Activated CD4-positive, alpha-beta T cell treated with anti-CD3 and anti-CD28 coated beads for 48 hours (primary cell): Measurements from ENCODE around the gene APOL4.

Experiments used
- DNase-seq: peaks from one replicate; pipeline ENCODE4 v3.0.0-alpha.2; 2020

APOL4 gene

GRCh38 chr22:36151006-36151595, 50.5 kb downstream of the APOL4 start:
- DNase-seq, result no peak

- DNase-seq, result no peak
Observed at GRCh38 chr22:36149441-36149840, 52.2 kb downstream of the APOL4 start.

- DNase-seq, result no peak
Observed at GRCh38 chr22:36148411-36148810, 53.2 kb downstream of the APOL4 start.

GRCh38 chr22:36147196-36147791, 54.3 kb downstream of the APOL4 start:
- DNase-seq, result no peak

- DNase-seq, result no peak
Observed at GRCh38 chr22:36145881-36146280, 55.7 kb downstream of the APOL4 start.

GRCh38 chr22:36144886-36145541, 56.6 kb downstream of the APOL4 start:
- DNase-seq, result peak; percentile 39

DNA sequence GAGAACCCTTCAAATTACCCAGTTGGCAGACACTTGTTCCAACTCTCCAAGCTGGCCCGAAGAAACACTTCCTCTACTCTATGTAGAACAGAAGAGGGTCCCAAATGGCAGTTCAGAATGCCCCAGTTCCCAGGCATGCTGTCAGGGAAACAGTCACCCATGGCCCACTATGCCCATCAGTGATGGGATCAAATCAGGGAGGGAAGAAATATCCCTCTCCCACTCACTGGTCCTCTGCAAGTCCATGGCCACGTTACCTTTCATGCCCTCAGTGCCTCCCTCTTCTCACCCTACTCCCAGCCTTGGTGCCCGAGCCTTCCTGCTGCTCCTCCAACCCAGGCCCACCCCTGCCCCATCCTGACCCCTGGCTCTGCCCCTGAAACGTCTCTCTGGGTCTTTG, 57.7 kb downstream of the APOL4 start:
- no peak for DNase-seq

GRCh38 chr22:36143066-36143815, 58.4 kb downstream of the APOL4 start:
- no peak for DNase-seq

GRCh38 chr22:36141481-36141880, 60.1 kb downstream of the APOL4 start:
- no peak for DNase-seq
